ENCODE results near the gene DEPDC4.
"Not testable (repeated sequence)": the region's sequence is repeated elsewhere in the genome, so short reads cannot be mapped to it uniquely, and the experiment has no call there.

DNA sequence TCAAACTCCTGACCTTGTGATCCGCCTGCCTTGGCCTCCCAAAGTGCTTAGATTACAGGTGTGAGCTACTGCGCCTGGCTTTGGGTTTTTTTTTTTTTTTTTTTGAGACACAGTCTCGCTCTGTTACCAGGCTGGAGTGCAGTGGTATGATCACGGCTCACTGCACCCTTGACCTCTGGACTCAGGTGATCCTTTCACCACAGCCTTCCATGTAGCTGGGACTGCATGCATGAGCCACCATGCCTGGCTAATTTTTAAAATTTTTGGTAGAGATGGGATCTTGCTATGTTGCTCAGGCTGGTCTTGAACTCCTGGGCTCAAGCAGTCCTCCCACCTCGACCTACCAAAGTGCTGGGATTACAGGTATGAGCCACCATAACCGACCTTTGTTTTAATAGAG is 44.7 kb downstream of the DEPDC4 start:
- not testable (repeated sequence) for TF ChIP-seq EZH2phosphoT487 (IDR thresholded peaks at IDR 0.05; ENCODE audit: borderline replicate concordance, low read length)
- TF ChIP-seq, protein P1, sequence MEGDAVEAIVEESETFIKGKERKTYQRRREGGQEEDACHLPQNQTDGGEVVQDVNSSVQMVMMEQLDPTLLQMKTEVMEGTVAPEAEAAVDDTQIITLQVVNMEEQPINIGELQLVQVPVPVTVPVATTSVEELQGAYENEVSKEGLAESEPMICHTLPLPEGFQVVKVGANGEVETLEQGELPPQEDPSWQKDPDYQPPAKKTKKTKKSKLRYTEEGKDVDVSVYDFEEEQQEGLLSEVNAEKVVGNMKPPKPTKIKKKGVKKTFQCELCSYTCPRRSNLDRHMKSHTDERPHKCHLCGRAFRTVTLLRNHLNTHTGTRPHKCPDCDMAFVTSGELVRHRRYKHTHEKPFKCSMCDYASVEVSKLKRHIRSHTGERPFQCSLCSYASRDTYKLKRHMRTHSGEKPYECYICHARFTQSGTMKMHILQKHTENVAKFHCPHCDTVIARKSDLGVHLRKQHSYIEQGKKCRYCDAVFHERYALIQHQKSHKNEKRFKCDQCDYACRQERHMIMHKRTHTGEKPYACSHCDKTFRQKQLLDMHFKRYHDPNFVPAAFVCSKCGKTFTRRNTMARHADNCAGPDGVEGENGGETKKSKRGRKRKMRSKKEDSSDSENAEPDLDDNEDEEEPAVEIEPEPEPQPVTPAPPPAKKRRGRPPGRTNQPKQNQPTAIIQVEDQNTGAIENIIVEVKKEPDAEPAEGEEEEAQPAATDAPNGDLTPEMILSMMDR (IDR thresholded peaks at IDR 0.05; ENCODE audit: low read depth, low read length, poor library complexity, severe bottlenecking), result not testable (repeated sequence)
